CD14-positive monocyte (primary cell): ENCODE data around the gene MBTD1. TPM values are rescaled to one million over a fixed set of nuclear protein-coding genes. Genes with fewer than 3 reads are reported as not detected.

Source experiments
- DNase-seq, 3 donors: peaks; one replicate each; pipeline ENCODE4 v3.0.0-alpha.2; 2011 to 2022
- H2AFZ ChIP-seq: 2 replicates; pipeline ENCODE4 v1.6.0; 2012; ENCODE audit warnings: mild to moderate bottlenecking, low read depth, low read length, inconsistent platforms; ENCODE audit not compliant: insufficient read depth, poor library complexity, severe bottlenecking
- H3K27ac ChIP-seq, 2 donors: 1 replicate in 1 of 2; 2 replicates in 1 of 2; pipeline ENCODE4 v1.5.1; 2012 to 2013; ENCODE audit warnings: low read length in 2 of 2, control low read depth in 1 of 2, inconsistent platforms in 1 of 2, low read depth in 1 of 2, mild to moderate bottlenecking in 1 of 2
- H3K27me3 ChIP-seq, 2 donors: one replicate each; pipeline versions ENCODE4 v1.6.0 to v1.6.1; 2011 to 2013; ENCODE audit warnings: low read length in 2 of 2; ENCODE audit not compliant: control insufficient read depth in 2 of 2, insufficient read depth in 2 of 2
- H3K36me3 ChIP-seq, 2 donors: replicated peaks in 1 of 2; 1 replicate in 1 of 2; 2 replicates in 1 of 2; pipeline versions ENCODE4 v1.5.1 to v1.6.1; 2012 to 2013; ENCODE audit warnings: low read length in 2 of 2, control low read depth in 1 of 2, inconsistent platforms in 1 of 2, mild to moderate bottlenecking in 1 of 2; ENCODE audit not compliant: insufficient read depth in 2 of 2, control insufficient read depth in 1 of 2
- H3K4me1 ChIP-seq, 2 donors: 1 replicate in 1 of 2; 2 replicates in 1 of 2; pipeline versions ENCODE4 v1.5.1 to v1.6.1; 2012 to 2013; ENCODE audit warnings: low read length in 2 of 2, control low read depth in 1 of 2, inconsistent platforms in 1 of 2, mild to moderate bottlenecking in 1 of 2, moderate library complexity in 1 of 2; ENCODE audit not compliant: insufficient read depth in 2 of 2, control insufficient read depth in 1 of 2
- H3K4me2 ChIP-seq: replicated peaks from 2 replicates; pipeline ENCODE3; 2012; ENCODE audit warnings: low read length, moderate library complexity, mild to moderate bottlenecking; ENCODE audit not compliant: poor library complexity, severe bottlenecking; ENCODE audit errors: extremely low read depth
- H3K4me3 ChIP-seq, 3 experiments: fragments of 200-600 bp in 1 of 3; sonication (generic) in 1 of 3; replicated peaks in 1 of 3; 1 replicate in 2 of 3; 2 replicates in 1 of 3; pipeline ENCODE4 v1.5.1; 2011 to 2013; ENCODE audit warnings: low read length in 3 of 3, mild to moderate bottlenecking in 3 of 3, control low read depth in 2 of 3, low read depth in 2 of 3, inconsistent platforms in 1 of 3, moderate library complexity in 1 of 3
- H3K79me2 ChIP-seq: 2 replicates; pipeline ENCODE4 v1.6.0; 2012; ENCODE audit warnings: mild to moderate bottlenecking, control low read depth, inconsistent platforms, low read length, moderate library complexity; ENCODE audit not compliant: insufficient read depth
- H3K9ac ChIP-seq: 2 replicates; pipeline ENCODE4 v1.6.0; 2017; ENCODE audit warnings: low read length, mild to moderate bottlenecking; ENCODE audit not compliant: insufficient read depth, poor library complexity, severe bottlenecking
- H3K9me3 ChIP-seq, 2 donors: replicated peaks in 1 of 2; 1 replicate in 1 of 2; 2 replicates in 1 of 2; pipeline versions ENCODE4 v1.5.1 to v1.6.1; 2012 to 2013; ENCODE audit warnings: low read length in 2 of 2, control low read depth in 1 of 2; ENCODE audit not compliant: control insufficient read depth in 1 of 2, insufficient read depth in 1 of 2
- H4K20me1 ChIP-seq: 2 replicates; pipeline ENCODE4 v1.6.0; 2012; ENCODE audit warnings: mild to moderate bottlenecking, low read length, control low read depth, moderate library complexity; ENCODE audit not compliant: insufficient read depth
- H3K27ac Mint-ChIP-seq, 7 donors: one replicate each; pipeline ENCODE4 v1.8.0; 2020; ENCODE audit warnings: mild to moderate bottlenecking in 7 of 7, mixed read lengths in 7 of 7, moderate library complexity in 6 of 7, inconsistent platforms in 2 of 7
- H3K27me3 Mint-ChIP-seq, 3 donors: one replicate each; pipeline ENCODE4 v1.8.0; 2021 to 2022; ENCODE audit warnings: low read depth in 3 of 3, mild to moderate bottlenecking in 3 of 3, mixed read lengths in 3 of 3, moderate library complexity in 3 of 3, inconsistent platforms in 1 of 3
- H3K36me3 Mint-ChIP-seq, 2 donors: one replicate each; pipeline ENCODE4 v1.8.0; 2020; ENCODE audit warnings: mixed read lengths in 2 of 2, inconsistent platforms in 1 of 2, mild to moderate bottlenecking in 1 of 2
- H3K4me1 Mint-ChIP-seq: one replicate; pipeline ENCODE4 v1.8.0; 2020; ENCODE audit warnings: mild to moderate bottlenecking, mixed read lengths
- H3K4me3 Mint-ChIP-seq, 2 donors: one replicate each; pipeline ENCODE4 v1.8.0; 2020; ENCODE audit warnings: mild to moderate bottlenecking in 2 of 2, mixed read lengths in 2 of 2, moderate library complexity in 1 of 2
- H3K9me3 Mint-ChIP-seq, 7 donors: one replicate each; pipeline ENCODE4 v1.8.0; 2020 to 2022; ENCODE audit warnings: mixed read lengths in 7 of 7, mild to moderate bottlenecking in 6 of 7, moderate library complexity in 6 of 7, inconsistent platforms in 2 of 7
- CTCF ChIP-seq: fragments of 200-600 bp; IDR thresholded peaks from one replicate; pipeline ENCODE4 v1.8.0; 2022; ENCODE audit warnings: antibody characterized with exemption, mild to moderate bottlenecking
- WGBS: methylation state at CpG from one replicate; pipeline ENCODE4 v1.1.5; 2013; ENCODE audit warnings: missing lambda C conversion rate; ENCODE audit not compliant: insufficient coverage; 5-methylcytosine and 5-hydroxymethylcytosine counted together
- intact Hi-C, 2 donors: fragments of 100-400 bp; cut with micrococcal nuclease; formaldehyde crosslinking; loops; one replicate each; pipeline versions ENCODE4 v1.15.0 to v1.15.1; 2023
- polyA minus RNA-seq: library from RNA; depleted of rRNA, polyadenylated mRNA; stranded (reverse); fragments of >200 nt; gene quantifications from 2 replicates; pipeline ENCODE4 v1.2.3, GENCODE V29; 2012
- polyA plus RNA-seq, 3 donors: library from polyadenylated mRNA; depleted of rRNA in 1 of 3; unstranded in 2 of 3; stranded (reverse) in 1 of 3; fragments of 300-500 nt in 2 of 3; fragments of >200 nt in 1 of 3; fragmentation: Illumina TruSeq in 2 of 3; gene quantifications; 1 replicate in 2 of 3; 2 replicates in 1 of 3; pipeline ENCODE4 v1.2.3, GENCODE V29; 2012 to 2021
- total RNA-seq, 12 experiments: library from RNA in 1 of 12; stranded (reverse) in 1 of 12; fragments of 120-200 nt in 1 of 12; gene quantifications; one replicate each; pipeline ENCODE4 v1.2.4 and lab custom pipeline; 2013 to 2026; ENCODE audit warnings: mixed read lengths in 6 of 12, inconsistent platforms in 1 of 12

The MBTD1 gene
- total RNA-seq (2013) = 15.7 TPM
- polyA plus RNA-seq = 10 to 100 TPM in 2 of 3 donors, 1 to 10 TPM in 1; 5.9 to 11.3 (median 10.0) TPM
- polyA minus RNA-seq = 5.2 and 7.1 TPM in 2 replicates
- total RNA-seq (lab: John Stamatoyannopoulos, UW) = 8.3 to 43.7 (median 30.2) reads per million in 11 experiments

GRCh38 chr17:51259564-51260236, at the start of gene MBTD1:
Gene MBTD1, minus strand, starts transcription at chr17:51260049. Its CDS starts 34,888 bp downstream, at chr17:51225161.
- Histone ChIP-seq H3K27ac (peak within 1 kb of the TSS; percentile 97 to 99), H3K27me3 (no peaks in the 10 kb centered on the region), H3K4me1 (peaks cover 36 to 56% of the 10 kb centered on the region in 2 donors), H4K20me1 (peaks cover 71% of the 10 kb centered on the region), H3K79me2 (peaks cover 90% of the 10 kb centered on the region), H3K4me2 (peak within 1 kb of the TSS; percentile 96), H2AFZ (peak within 1 kb of the TSS; percentile 86), H3K4me3 (peak within 1 kb of the TSS; percentile 84 to 93 (median 93)), H3K9ac (peak within 1 kb of the TSS; percentile 84), H3K9me3 (no peaks in the 10 kb centered on the region), H3K36me3 (peaks cover 13 to 30% of the 10 kb centered on the region in 2 donors)
- Mint-ChIP-seq H3K27me3 (peaks cover 0 to 2% (median 1%) of the 10 kb centered on the region in 3 donors), H3K36me3 (peaks cover 21 to 30% of the 10 kb centered on the region in 2 donors), H3K4me1 (peaks cover 47% of the 10 kb centered on the region), H3K27ac (peak within 1 kb of the TSS; percentile 96 to 99 (median 98)), H3K4me3 (peak within 1 kb of the TSS; percentile 87 to 93), H3K9me3 (peaks cover 0 to 2% (median 0%) of the 10 kb centered on the region in 7 donors)
- under 1% methylated on average over 29 of the region's 42 CpGs for WGBS
- peak; percentile 90 to 95 (median 94) for DNase-seq
- TF ChIP-seq CTCF = no peak
- intact Hi-C loops = loop anchor here in 1 of 2 donors (5.0 kb wide), 2 partner anchors 137 to 542 kb away; partner anchors contain the start of genes LUC7L3 and SPAG9

GRCh38 chr17:51305182-51305581, 45.3 kb upstream of the MBTD1 start:
- no peak overlapping the region for H2AFZ ChIP-seq
- intact Hi-C loops = no loop called here
- DNase-seq = no peak
- no peaks in the 10 kb centered on the region for H3K27me3 ChIP-seq
- H3K27ac ChIP-seq = no peak overlapping the region
- H3K9me3 ChIP-seq = peaks cover 0 to 10% of the 10 kb centered on the region in 2 donors
- H3K9ac ChIP-seq = no peak overlapping the region
- no peak for TF ChIP-seq CTCF
- no peaks in the 10 kb centered on the region for H3K36me3 ChIP-seq
- H3K4me3 ChIP-seq = no peak overlapping the region
- H4K20me1 ChIP-seq = no peaks in the 10 kb centered on the region
- H3K4me2 ChIP-seq = no peak overlapping the region
- Mint-ChIP-seq H3K27ac (no peak overlapping the region), H3K27me3 (peaks cover 0 to 9% (median 5%) of the 10 kb centered on the region in 3 donors), H3K4me3 (no peak overlapping the region), H3K9me3 (peaks cover 7 to 20% (median 13%) of the 10 kb centered on the region in 7 donors), H3K4me1 (no peaks in the 10 kb centered on the region), H3K36me3 (peaks cover 0 to under 1% of the 10 kb centered on the region in 2 donors)
- H3K79me2 ChIP-seq = no peaks in the 10 kb centered on the region
- 94% methylated on average over 4 of the region's 9 CpGs for WGBS
- H3K4me1 ChIP-seq = no peaks in the 10 kb centered on the region
